ENCODE data around the gene STAT2.
"Not testable (repeated sequence)": the region's sequence is repeated elsewhere in the genome, so short reads cannot be mapped to it uniquely, and the experiment has no call there.

STAT2 gene

DNA sequence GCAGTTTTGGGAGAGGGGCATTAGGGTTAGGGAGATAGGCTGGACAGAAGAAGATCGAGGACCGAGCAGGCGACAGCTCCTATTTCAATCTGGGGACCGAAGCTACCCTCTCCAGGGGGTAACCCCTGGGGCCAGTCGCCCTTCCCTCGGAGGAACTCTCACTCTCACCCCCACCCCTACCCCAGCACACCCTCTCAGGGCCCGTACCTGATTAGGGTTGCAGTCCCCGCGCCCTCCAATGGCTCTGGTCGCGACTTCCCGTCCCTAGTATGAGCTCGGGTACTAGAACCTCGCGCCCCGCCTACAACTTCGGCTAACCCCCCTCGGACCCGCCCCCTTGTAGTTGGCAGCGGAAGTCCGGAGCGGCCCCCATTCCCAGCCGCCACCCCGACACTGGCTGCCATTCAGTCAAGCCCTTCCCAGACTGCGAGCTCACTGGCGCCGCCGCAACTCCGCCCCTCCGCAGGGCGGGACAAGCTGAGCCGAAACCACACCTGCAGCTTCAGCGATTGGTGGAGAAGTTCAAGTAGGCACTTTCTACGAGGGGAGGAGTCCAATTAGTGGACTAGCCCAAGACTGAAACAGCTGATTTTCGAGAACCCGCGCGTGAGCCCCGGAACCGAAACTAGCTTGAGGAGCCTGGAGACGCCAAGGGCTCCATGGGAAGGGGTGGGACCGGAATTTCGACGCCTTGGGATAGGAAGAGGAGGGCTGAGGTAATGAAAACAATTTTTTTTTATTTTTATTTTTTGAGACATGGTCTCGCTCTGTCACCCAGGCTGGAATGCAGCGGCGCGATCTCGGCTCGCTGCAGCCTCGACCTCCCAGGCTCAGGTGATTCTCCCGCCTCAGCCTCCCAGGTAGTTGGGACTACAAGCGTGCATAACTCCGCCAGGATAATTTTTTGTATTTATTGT lies at the start of gene STAT2:
Gene STAT2 (minus strand): TSS at position 257 of the 917 bp plus-strand sequence. CDS start 3,536 bp downstream, outside the sequence.
- Histone ChIP-seq H3K27ac (ENCODE audit: low read depth, low read length) (peak within 1 kb of the TSS; percentile 90), H3K36me3 (ENCODE audit: control insufficient read depth, insufficient read depth, low read length) (peaks cover 13% of the 10 kb centered on the region), H3K9ac (ENCODE audit: low read length) (peak within 1 kb of the TSS; percentile 76), H3K4me1 (ENCODE audit: control insufficient read depth, insufficient read depth, low read length) (peaks cover 8% of the 10 kb centered on the region), H3K27me3 (ENCODE audit: control insufficient read depth, insufficient read depth, low read length) (no peaks in the 10 kb centered on the region), H3K4me3 (ENCODE audit: low read length) (peak within 1 kb of the TSS; percentile 83)

DNA sequence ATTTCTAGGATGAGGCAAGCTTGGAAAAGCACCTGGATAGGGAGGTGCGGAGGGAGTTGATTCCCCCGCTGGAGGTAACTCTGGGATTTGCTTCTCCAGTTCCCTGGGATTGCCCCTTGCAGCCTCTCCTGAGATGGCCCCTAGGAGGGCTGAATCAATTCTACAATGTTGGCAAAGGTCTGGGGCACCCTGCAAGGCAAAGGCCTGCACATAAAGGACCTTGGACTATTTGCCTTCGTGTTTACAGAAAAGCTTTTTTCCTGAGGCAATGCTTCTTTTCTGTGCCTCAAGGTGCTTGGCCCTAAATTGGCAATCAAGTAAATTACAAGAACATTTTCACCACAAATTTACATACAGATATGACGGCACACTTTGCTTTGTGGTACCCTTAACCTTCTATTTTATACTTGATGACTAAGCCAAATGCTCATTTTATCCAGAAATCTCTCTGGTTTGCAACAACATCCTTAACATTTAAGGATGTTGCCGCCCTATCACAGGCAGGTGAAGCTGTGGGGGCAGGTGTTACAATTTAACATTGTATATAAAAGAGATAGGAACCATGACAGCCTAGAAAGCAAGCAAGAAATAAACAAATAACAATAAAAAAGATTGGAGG lies 49.0 kb upstream of the STAT2 start:
- H3K27ac ChIP-seq (ENCODE audit: low read depth, low read length) = no peak overlapping the region

DNA sequence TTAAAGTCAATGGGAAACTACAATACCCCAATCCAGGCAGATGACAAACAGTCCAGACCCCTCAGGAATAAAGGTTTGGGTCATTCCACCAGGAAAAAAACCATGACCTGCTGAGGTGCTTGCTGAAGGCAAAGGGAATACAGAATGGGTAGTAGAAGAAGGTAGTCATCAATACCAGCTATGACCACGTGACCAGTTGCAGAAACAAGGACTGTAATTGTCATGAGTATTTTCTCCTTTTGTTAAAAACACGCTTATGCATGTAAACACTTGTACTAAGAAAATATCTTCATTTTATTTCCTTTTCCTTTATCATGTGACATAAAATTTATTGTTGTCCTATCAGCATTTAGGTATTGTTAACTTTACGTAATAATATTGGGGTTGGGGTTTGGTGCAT lies 44.3 kb upstream of the STAT2 start:
- H3K36me3 ChIP-seq (ENCODE audit: control insufficient read depth, insufficient read depth, low read length); H3K4me3 ChIP-seq (ENCODE audit: low read length); H3K9ac ChIP-seq (ENCODE audit: low read length); H3K27me3 ChIP-seq (ENCODE audit: control insufficient read depth, insufficient read depth, low read length); H3K27ac ChIP-seq (ENCODE audit: low read depth, low read length); H3K4me1 ChIP-seq (ENCODE audit: control insufficient read depth, insufficient read depth, low read length): not testable (repeated sequence)

More for the DNA sequence above, 49.0 kb upstream of the STAT2 start:
- no peaks in the 10 kb centered on the region for H3K36me3 ChIP-seq (ENCODE audit: control insufficient read depth, insufficient read depth, low read length)
- no peaks in the 10 kb centered on the region for H3K4me1 ChIP-seq (ENCODE audit: control insufficient read depth, insufficient read depth, low read length)
- H3K9ac ChIP-seq (ENCODE audit: low read length) = no peak overlapping the region
- H3K4me3 ChIP-seq (ENCODE audit: low read length) = no peak overlapping the region
- no peaks in the 10 kb centered on the region for H3K27me3 ChIP-seq (ENCODE audit: control insufficient read depth, insufficient read depth, low read length)

DNA sequence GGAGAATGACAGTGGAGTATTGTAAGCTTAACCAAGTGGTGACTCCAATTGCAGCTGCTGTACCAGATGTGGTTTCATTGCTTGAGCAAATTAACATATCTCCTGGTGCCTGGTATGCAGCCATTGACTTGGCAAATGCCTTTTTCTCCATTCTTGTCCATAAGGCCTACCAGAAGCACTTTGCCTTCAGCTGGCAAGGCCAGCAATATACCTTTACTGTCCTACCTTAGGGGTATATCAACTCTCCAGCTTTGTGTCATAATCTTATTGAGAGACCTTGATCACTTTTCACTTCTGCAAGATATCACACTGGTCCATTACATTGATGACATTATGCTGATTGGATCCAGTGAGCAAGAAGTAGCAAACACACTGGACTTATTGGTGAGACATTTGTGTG lies 41.7 kb upstream of the STAT2 start:
- not testable (repeated sequence) for H3K36me3 ChIP-seq (ENCODE audit: control insufficient read depth, insufficient read depth, low read length); H3K27ac ChIP-seq (ENCODE audit: low read depth, low read length); H3K4me3 ChIP-seq (ENCODE audit: low read length); H3K27me3 ChIP-seq (ENCODE audit: control insufficient read depth, insufficient read depth, low read length); H3K9ac ChIP-seq (ENCODE audit: low read length); H3K4me1 ChIP-seq (ENCODE audit: control insufficient read depth, insufficient read depth, low read length)

DNA sequence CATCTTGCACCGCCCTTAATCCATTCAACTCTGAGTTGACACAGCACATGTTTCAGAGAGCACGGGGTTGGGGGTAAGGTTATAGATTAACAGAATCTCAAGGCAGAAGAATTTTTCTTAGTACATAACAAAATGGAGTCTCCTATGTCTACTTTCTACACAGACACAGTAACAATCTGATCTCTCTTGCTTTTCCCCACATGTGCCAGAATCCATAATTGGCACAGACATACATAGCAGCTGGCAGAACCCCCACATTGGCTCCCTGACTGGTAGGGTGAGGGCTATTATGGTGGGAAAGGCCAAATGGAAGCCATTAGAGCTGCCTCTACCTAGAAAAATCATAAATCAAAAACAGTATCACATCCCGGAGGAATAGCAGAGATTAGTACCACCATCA lies 41.2 kb upstream of the STAT2 start:
- H3K4me3 ChIP-seq (ENCODE audit: low read length); H3K27ac ChIP-seq (ENCODE audit: low read depth, low read length); H3K36me3 ChIP-seq (ENCODE audit: control insufficient read depth, insufficient read depth, low read length); H3K4me1 ChIP-seq (ENCODE audit: control insufficient read depth, insufficient read depth, low read length); H3K27me3 ChIP-seq (ENCODE audit: control insufficient read depth, insufficient read depth, low read length); H3K9ac ChIP-seq (ENCODE audit: low read length): not testable (repeated sequence)

DNA sequence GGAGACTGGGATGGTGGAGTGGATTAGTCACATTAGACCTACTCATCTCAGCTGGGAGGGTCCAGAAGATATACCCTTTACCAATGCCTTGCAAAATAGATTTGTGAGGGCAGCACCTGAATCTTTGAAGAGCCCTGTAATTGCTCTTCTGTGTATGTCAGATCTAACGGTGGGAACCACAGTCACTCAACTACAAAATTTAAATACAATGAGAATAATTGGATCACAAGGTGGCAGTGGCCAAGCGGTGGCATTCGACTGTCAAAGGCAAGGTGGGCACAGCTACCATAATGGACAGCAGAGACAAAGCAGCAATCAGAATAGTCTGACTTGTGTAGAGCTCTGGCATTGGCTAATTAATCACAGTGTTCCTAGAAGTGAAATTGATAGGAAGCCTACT lies 39.6 kb upstream of the STAT2 start:
- not testable (repeated sequence) for H3K36me3 ChIP-seq (ENCODE audit: control insufficient read depth, insufficient read depth, low read length); H3K4me3 ChIP-seq (ENCODE audit: low read length); H3K4me1 ChIP-seq (ENCODE audit: control insufficient read depth, insufficient read depth, low read length); H3K9ac ChIP-seq (ENCODE audit: low read length); H3K27me3 ChIP-seq (ENCODE audit: control insufficient read depth, insufficient read depth, low read length); H3K27ac ChIP-seq (ENCODE audit: low read depth, low read length)

DNA sequence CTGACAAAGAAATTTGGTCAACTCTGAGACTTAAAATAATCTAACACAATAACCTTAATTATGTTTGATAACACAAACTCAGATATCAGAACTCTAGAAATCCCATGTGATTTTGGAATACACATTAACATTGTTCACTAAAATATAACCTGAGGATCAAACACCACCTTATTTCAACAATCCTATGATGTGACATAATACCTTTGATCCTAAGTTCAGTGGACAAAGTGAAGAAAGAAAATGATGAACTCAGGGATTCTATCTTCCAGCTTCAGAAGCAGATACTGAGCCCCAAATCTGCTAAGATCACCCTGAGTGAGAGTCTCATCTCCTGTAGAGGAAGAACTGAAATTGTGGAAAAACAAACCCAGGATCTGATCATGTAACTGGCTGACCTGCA lies 38.4 kb upstream of the STAT2 start:
- no peaks in the 10 kb centered on the region for H3K36me3 ChIP-seq (ENCODE audit: control insufficient read depth, insufficient read depth, low read length)
- no peaks in the 10 kb centered on the region for H3K27me3 ChIP-seq (ENCODE audit: control insufficient read depth, insufficient read depth, low read length)
- no peak overlapping the region for H3K4me3 ChIP-seq (ENCODE audit: low read length)
- no peaks in the 10 kb centered on the region for H3K4me1 ChIP-seq (ENCODE audit: control insufficient read depth, insufficient read depth, low read length)
- no peak overlapping the region for H3K27ac ChIP-seq (ENCODE audit: low read depth, low read length)
- no peak overlapping the region for H3K9ac ChIP-seq (ENCODE audit: low read length)

DNA sequence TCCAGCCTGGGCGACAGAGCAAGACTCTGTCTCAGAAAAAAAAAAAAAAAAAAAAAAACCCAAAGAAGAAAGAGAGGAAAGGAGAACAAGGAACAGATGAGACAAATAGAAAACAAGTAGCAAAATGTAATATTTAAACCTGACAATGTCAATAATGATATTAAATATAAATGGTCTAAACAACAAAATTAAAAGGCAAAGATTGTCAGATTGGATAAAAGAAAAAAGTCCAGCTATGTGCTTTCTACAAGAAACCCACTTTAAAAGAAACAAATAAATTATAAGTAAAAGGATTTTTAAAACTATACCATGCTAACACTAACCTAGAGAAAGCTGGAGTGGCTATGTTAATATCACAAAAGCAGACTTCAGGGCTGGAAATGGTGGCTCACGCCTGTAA lies 32.4 kb upstream of the STAT2 start:
- H3K4me1 ChIP-seq (ENCODE audit: control insufficient read depth, insufficient read depth, low read length) = no peaks in the 10 kb centered on the region
- no peaks in the 10 kb centered on the region for H3K36me3 ChIP-seq (ENCODE audit: control insufficient read depth, insufficient read depth, low read length)
- H3K4me3 ChIP-seq (ENCODE audit: low read length) = no peak overlapping the region
- H3K9ac ChIP-seq (ENCODE audit: low read length) = no peak overlapping the region
- no peak overlapping the region for H3K27ac ChIP-seq (ENCODE audit: low read depth, low read length)
- H3K27me3 ChIP-seq (ENCODE audit: control insufficient read depth, insufficient read depth, low read length) = no peaks in the 10 kb centered on the region

DNA sequence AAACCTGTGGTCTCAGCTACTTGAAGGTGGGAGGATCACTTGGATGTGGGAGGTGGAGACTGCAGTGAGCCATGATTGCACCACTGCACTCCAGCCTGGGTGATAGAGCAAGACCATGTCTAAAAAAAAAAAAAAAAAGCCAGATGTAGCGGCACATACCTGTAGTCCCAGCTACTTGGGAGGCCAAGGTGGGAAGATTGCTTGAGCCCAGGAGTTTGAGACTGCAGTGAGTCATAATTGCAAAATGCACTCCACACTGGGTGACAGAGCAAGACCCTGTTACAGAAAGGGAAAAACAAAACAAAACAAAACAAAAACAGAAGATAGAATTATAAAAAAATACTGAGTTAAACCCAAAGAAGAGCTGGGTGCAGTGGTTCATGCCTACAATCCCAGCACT lies 31.8 kb upstream of the STAT2 start:
- Histone ChIP-seq H3K4me1 (ENCODE audit: control insufficient read depth, insufficient read depth, low read length) (no peaks in the 10 kb centered on the region), H3K9ac (ENCODE audit: low read length) (no peak overlapping the region), H3K27me3 (ENCODE audit: control insufficient read depth, insufficient read depth, low read length) (no peaks in the 10 kb centered on the region), H3K27ac (ENCODE audit: low read depth, low read length) (no peak overlapping the region), H3K36me3 (ENCODE audit: control insufficient read depth, insufficient read depth, low read length) (no peaks in the 10 kb centered on the region), H3K4me3 (ENCODE audit: low read length) (no peak overlapping the region)

DNA sequence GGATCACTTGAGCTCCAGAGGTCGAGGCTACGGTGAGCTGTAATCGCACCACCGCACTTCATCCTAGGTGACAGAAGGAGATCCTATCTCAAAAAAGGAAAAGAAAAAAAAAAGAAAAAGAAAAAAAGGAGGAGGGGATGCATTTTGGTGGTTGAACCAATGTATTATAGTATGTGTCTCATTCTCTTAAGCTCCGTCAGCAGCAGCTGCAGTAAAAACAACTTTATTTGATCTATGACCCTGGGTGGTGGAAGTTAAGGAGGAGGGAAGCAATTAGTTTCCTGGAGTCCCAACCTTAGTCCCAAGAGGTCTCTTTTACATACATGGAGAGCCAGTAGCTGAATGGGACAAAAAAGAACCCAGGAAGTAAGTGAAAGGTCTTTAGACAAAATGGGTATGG lies 29.5 kb upstream of the STAT2 start:
- Histone ChIP-seq H3K4me3 (ENCODE audit: low read length) (no peak overlapping the region), H3K27me3 (ENCODE audit: control insufficient read depth, insufficient read depth, low read length) (no peaks in the 10 kb centered on the region), H3K36me3 (ENCODE audit: control insufficient read depth, insufficient read depth, low read length) (no peaks in the 10 kb centered on the region), H3K9ac (ENCODE audit: low read length) (no peak overlapping the region), H3K4me1 (ENCODE audit: control insufficient read depth, insufficient read depth, low read length) (no peaks in the 10 kb centered on the region), H3K27ac (ENCODE audit: low read depth, low read length) (no peak overlapping the region)

DNA sequence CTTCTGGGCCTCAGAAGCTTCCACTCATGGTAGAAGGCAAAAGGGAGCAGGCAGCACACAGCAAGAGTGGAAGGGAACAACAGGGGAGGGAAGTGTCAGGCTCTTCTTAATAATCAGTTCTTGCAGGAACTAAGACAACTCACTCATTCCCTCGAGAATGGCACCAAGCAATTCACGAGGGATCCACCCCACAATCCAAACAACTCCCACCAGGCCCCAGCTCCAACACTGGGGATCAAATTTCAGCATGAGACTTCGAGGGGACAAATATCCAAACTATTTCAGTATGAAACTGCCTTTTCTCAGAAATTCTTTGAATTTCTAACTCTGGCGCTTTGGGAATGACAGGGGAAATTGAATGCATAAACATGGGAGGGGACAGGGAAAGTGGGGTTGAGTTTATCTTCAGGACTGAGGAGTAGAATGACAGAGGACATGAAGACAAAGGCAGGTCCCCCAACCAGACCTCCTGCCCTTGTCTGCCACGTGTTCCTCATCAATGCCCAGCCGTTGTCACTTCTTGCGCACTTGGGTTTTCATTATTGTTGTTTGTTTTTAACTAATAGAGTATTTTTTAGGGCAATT lies 27.3 kb upstream of the STAT2 start:
- H3K4me1 ChIP-seq (ENCODE audit: control insufficient read depth, insufficient read depth, low read length) = no peaks in the 10 kb centered on the region
- H3K27me3 ChIP-seq (ENCODE audit: control insufficient read depth, insufficient read depth, low read length) = no peaks in the 10 kb centered on the region
- H3K9ac ChIP-seq (ENCODE audit: low read length) = no peak overlapping the region
- H3K27ac ChIP-seq (ENCODE audit: low read depth, low read length) = no peak overlapping the region
- H3K36me3 ChIP-seq (ENCODE audit: control insufficient read depth, insufficient read depth, low read length) = no peaks in the 10 kb centered on the region
- H3K4me3 ChIP-seq (ENCODE audit: low read length) = no peak overlapping the region

DNA sequence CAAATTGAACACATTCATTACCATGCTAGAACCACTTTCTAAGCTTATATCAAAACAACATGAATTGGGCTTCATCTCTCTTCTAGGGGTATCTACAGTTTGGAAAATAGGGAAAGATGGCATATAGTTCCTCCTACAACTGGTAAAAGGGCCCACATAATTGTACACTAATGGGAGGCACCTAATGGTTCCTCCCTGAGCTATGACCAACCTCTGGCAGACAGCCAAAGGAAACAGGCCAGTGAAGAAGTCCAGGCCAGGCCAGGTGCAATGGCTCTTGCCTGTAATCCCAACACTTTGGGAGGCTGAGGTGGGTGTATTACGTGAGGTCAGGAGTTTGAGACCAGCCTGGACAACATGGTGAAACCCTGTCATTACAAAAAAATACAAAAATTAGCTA lies 26.0 kb upstream of the STAT2 start:
- Histone ChIP-seq H3K4me1 (ENCODE audit: control insufficient read depth, insufficient read depth, low read length) (no peaks in the 10 kb centered on the region), H3K4me3 (ENCODE audit: low read length) (no peak overlapping the region), H3K36me3 (ENCODE audit: control insufficient read depth, insufficient read depth, low read length) (no peaks in the 10 kb centered on the region), H3K27ac (ENCODE audit: low read depth, low read length) (no peak overlapping the region), H3K27me3 (ENCODE audit: control insufficient read depth, insufficient read depth, low read length) (no peaks in the 10 kb centered on the region), H3K9ac (ENCODE audit: low read length) (no peak overlapping the region)
